Lower leg skin (tissue), 4 donors: Measurements from ENCODE around the gene STAT5B. TPM values are rescaled to one million over a fixed set of nuclear protein-coding genes. Genes with fewer than 3 reads are reported as not detected.

ENCODE experiments used
- DNase-seq, 2 donors: peaks; one replicate each; pipeline ENCODE4 v3.0.0-alpha.2; 2019; ENCODE audit warnings: low spot score in 2 of 2
- H3K4me3 ChIP-seq: fragments of 200-600 bp; sonication (generic); 2 replicates; pipeline ENCODE4 v1.5.1; 2017; ENCODE audit warnings: mild to moderate bottlenecking, low read depth; ENCODE audit not compliant: poor library complexity, severe bottlenecking
- CTCF ChIP-seq, 3 donors: fragments of 450-650 bp; IDR thresholded peaks; one replicate each; pipeline ENCODE4 v1.5.1; 2016; ENCODE audit warnings: antibody characterized with exemption in 3 of 3, mild to moderate bottlenecking in 3 of 3, moderate library complexity in 2 of 3
- POLR2A ChIP-seq, 2 donors: fragments of 450-650 bp; IDR thresholded peaks; one replicate each; pipeline ENCODE4 v1.6.1; 2016 to 2017; ENCODE audit warnings: antibody characterized with exemption in 2 of 2, mild to moderate bottlenecking in 1 of 2, moderate library complexity in 1 of 2
- WGBS, 2 donors: methylation state at CpG; one replicate each; pipeline ENCODE4 v1.1.5; 2018; 5-methylcytosine and 5-hydroxymethylcytosine counted together
- intact Hi-C: fragments of 100-400 bp; cut with DNase I; formaldehyde crosslinking; loops from one replicate; pipeline ENCODE4 v1.15.0; 2023; ENCODE audit warnings: low total_unique reads
- total RNA-seq, 4 donors: library from RNA; depleted of rRNA; stranded (reverse); fragments of >200 nt; gene quantifications; one replicate each; pipeline ENCODE4 v1.1.0, GENCODE V29; 2016

Gene STAT5B
- total RNA-seq, 4 donors from 2014 or later: 40.2 to 72.4 (median 50.5) TPM

DNA sequence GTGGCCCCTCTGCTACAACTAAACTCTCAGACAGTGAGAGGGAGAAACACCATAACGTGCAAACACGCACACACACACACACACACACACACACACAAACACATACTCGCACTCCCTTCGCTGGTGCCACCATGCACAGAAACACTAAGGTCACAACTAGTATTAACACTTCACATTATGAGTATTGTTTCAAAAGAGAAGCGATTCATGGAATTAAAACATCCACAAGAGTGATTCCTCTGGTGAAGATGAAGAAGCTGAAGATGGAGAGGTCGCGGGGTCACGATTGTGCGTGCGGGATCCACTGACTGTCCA, 74.8 kb downstream of the STAT5B start:
- WGBS, 2 donors: 84 to 88% methylated on average over 10 of the region's 10 CpGs
- TF ChIP-seq CTCF (IDR thresholded peaks at IDR 0.05) (no peak), POLR2A (IDR thresholded peaks at IDR 0.05) (no peak)
- H3K4me3 ChIP-seq: no peak overlapping the region
- DNase-seq: no peak
- intact Hi-C loops: no loop called here

GRCh38 chr17:42200706-42201457, 75.3 kb downstream of the STAT5B start:
- 66 to 68% methylated on average over 14 of the region's 14 CpGs for WGBS, 2 donors
- intact Hi-C loops: no loop called here
- no peak for DNase-seq
- TF ChIP-seq POLR2A (IDR thresholded peaks at IDR 0.05) (no peak), CTCF (IDR thresholded peaks at IDR 0.05) (no peak)
- no peak overlapping the region for H3K4me3 ChIP-seq

DNA sequence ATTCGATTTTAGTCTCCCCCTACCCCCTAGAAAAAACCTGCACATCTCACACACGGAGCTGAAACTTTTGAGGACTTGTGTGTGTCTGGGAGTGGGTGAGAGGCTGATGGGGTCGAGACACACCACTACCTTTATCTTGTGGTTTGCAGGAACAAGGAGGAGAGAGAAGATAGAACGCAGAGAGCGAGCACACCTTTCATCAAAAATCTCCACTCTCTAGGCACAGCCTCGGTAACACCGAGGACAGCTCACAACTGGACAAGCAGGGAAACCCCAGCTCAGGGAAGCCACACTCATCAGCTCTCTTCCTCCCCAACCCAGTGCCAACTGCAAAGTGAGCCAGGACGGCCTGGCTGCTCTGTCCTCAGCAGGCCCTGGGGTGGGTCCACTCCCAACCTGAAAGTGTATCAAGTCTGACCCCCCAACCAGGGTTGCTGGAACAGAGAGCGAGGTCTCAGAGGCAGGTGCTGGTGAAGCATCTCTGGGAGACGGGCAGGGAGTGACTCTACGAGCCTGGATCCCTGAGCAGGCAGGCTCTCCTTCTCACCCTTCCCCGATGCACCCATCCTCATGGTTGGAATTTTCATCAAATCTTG, 76.7 kb downstream of the STAT5B start:
- H3K4me3 ChIP-seq: no peak overlapping the region
- DNase-seq: no peak
- TF ChIP-seq CTCF (IDR thresholded peaks at IDR 0.05): no peak
- TF ChIP-seq POLR2A (IDR thresholded peaks at IDR 0.05): no peak
- WGBS, 2 donors: 77 to 83% methylated on average over 12 of the region's 12 CpGs
- intact Hi-C loops: no loop called here

DNA sequence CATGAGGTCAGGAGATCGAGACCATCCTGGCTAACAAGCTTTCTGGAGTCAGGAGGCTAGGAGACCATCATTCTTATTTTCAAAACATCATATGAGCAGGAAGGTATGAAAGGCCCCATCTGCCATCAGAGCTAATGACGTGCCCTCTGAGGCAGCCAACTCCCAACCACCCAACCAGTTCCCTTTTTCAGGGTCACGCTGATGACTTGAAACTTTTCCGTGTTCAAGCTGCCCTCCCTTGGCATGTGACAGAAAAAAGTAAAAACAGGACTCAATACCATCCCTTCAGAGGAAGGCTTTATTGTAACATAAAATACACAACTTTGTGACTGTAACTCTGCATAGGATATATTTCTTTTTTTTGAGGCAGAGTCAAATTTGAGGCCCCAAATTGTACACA, 77.3 kb downstream of the STAT5B start:
- intact Hi-C loops: no loop called here
- 72 to 76% methylated on average over 4 of the region's 4 CpGs for WGBS, 2 donors
- H3K4me3 ChIP-seq: no peak overlapping the region
- no peak for DNase-seq
- TF ChIP-seq POLR2A (IDR thresholded peaks at IDR 0.05): no peak
- no peak for TF ChIP-seq CTCF (IDR thresholded peaks at IDR 0.05)

DNA sequence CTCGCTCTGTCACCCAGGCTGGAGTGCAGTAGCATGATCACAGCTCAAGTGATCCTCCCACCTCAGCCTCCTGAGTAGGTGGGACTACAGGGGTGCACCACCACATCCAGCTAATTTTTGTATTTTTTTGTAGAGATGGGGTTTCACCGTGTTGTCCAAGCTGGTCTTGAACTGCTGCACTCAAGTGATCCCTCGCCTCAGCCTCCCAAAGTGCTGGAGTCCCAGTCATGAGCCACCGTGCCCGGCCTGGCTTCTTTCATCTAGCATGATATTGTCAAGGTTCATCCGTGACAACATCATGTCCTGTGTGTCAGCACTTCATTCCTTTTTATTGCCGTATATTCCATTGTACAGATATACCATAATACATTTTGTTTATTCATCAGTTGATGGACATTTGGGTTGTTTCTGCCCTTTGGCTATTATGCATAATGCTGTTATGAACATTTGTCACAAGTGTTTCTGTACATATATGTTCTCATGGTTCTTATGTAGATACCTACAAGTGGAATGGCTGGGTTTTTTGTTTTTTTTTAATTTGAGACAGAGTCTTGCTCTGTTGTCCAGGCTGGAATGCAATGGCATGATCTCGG, 78.5 kb downstream of the STAT5B start:
- WGBS, 2 donors: 93 to 94% methylated on average over 8 of the region's 8 CpGs
- TF ChIP-seq CTCF (IDR thresholded peaks at IDR 0.05) (no peak), POLR2A (IDR thresholded peaks at IDR 0.05) (no peak)
- H3K4me3 ChIP-seq: no peak overlapping the region
- intact Hi-C loops: no loop called here
- no peak for DNase-seq
